ENCODE results near the gene NOS1.

GRCh38 chr12:117367006-117367638 is 5.7 kb upstream of the NOS1 start:
- peak; percentile 74 to 93 (median 90) for TF ChIP-seq CTCF (IDR thresholded peaks at IDR 0.05)
- TF ChIP-seq POLR2A (IDR thresholded peaks at IDR 0.05), result no peak
